ENCODE data around the gene EIF5. TPM values are rescaled to one million over a fixed set of nuclear protein-coding genes. Genes with fewer than 3 reads are reported as not detected.

EIF5 gene
- total RNA-seq, 2 donors from 2014 or later = 85.6 to 234 TPM

DNA sequence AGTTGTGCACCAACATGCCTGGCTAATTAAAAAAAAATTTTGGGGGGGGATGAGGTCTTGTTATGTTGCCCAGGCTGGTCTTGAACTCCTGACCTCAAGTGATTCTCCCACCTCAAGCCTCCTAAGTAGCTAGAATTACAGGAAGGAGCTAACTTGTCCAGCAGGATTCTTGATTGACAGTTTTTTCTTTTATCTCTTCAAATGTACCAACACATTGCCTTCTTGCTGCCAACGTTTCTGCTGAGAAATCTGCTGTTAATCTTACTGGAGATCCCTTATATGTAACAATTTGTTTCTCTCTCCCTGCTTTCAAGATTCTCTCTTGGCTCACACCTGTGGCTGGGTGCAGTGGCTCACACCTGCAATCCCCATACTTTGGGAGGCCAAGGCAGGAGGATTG is 28.7 kb downstream of the EIF5 start:
- no peaks in the 10 kb centered on the region for H3K4me1 ChIP-seq
- intact Hi-C loops (cut with DNase I) = no loop called here
- DNase-seq (no peak), ATAC-seq (no peak)
- H3K9me3 ChIP-seq = peaks cover 0 to 6% (median 0%) of the 10 kb centered on the region in 3 donors
- no peaks in the 10 kb centered on the region for H3K36me3 ChIP-seq (replicated peaks in 1 of 2; ENCODE audit: insufficient read depth in 1 of 2, low read depth in 2 of 2)
- H3K27ac ChIP-seq = no peak overlapping the region
- H3K27me3 ChIP-seq = no peaks in the 10 kb centered on the region
- 24 to 47% methylated on average over 1 of the region's 1 CpG for WGBS, 2 donors
- TF ChIP-seq, protein P1, sequence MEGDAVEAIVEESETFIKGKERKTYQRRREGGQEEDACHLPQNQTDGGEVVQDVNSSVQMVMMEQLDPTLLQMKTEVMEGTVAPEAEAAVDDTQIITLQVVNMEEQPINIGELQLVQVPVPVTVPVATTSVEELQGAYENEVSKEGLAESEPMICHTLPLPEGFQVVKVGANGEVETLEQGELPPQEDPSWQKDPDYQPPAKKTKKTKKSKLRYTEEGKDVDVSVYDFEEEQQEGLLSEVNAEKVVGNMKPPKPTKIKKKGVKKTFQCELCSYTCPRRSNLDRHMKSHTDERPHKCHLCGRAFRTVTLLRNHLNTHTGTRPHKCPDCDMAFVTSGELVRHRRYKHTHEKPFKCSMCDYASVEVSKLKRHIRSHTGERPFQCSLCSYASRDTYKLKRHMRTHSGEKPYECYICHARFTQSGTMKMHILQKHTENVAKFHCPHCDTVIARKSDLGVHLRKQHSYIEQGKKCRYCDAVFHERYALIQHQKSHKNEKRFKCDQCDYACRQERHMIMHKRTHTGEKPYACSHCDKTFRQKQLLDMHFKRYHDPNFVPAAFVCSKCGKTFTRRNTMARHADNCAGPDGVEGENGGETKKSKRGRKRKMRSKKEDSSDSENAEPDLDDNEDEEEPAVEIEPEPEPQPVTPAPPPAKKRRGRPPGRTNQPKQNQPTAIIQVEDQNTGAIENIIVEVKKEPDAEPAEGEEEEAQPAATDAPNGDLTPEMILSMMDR (IDR thresholded peaks at IDR 0.05) = no peak
- TF ChIP-seq POLR2A (IDR thresholded peaks at IDR 0.05) = no peak
- H3K4me3 ChIP-seq = no peak overlapping the region

DNA sequence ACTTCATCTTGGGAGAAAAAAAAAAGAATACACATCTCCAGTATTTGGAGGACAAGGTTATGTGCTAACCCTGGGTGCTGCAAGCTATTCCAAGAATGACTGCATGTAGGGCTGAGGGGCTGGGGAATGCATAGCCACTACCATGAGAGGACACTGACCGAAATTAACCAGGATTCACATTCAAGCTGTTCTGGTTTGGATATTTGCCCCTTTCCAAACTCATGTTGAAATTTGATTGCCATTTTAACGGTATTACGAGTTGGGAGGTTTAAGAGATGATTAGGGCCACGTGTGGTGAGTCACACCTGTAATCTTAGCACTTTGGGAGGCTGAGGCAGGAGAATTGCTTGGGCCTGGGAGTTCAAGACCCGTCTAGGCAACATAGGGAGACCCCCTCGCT is 32.7 kb downstream of the EIF5 start:
- Histone ChIP-seq H3K9me3 (peaks cover 0 to 6% (median 0%) of the 10 kb centered on the region in 3 donors), H3K4me1 (no peaks in the 10 kb centered on the region), H3K36me3 (replicated peaks in 1 of 2; ENCODE audit: insufficient read depth in 1 of 2, low read depth in 2 of 2) (no peaks in the 10 kb centered on the region), H3K4me3 (no peak overlapping the region), H3K27ac (no peak overlapping the region), H3K27me3 (no peaks in the 10 kb centered on the region)
- intact Hi-C loops (cut with DNase I) = no loop called here
- DNase-seq = no peak
- 74 to 80% methylated on average over 6 of the region's 6 CpGs for WGBS, 2 donors
- TF ChIP-seq, protein P1 (IDR thresholded peaks at IDR 0.05) = no peak
- no peak for TF ChIP-seq POLR2A (IDR thresholded peaks at IDR 0.05)
- no peak for ATAC-seq

DNA sequence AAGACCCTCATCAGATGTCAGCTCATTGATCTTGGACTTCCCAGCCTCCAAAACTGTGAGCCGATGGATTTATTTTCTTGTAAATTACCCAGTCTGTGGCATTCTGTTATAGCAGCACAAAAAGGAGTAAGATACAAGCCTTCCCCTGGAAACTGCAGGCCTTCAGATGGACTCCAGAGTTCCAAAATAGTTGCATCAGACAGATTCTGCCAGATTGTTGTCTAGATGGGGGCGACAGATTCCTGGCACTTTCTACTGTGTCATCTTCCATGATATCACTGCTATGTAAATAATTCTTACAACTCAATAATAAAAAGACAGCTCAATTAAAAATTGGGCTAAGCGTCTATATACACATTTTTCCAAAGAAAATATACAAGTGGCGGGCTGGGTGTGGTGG is 34.0 kb downstream of the EIF5 start:
- H3K4me1 ChIP-seq = no peaks in the 10 kb centered on the region
- DNase-seq = no peak
- 83 to 91% methylated on average over 4 of the region's 4 CpGs for WGBS, 2 donors
- H3K4me3 ChIP-seq = no peak overlapping the region
- H3K27me3 ChIP-seq = no peaks in the 10 kb centered on the region
- no peak overlapping the region for H3K27ac ChIP-seq
- intact Hi-C loops (cut with DNase I) = no loop called here
- no peaks in the 10 kb centered on the region for H3K36me3 ChIP-seq (replicated peaks in 1 of 2; ENCODE audit: insufficient read depth in 1 of 2, low read depth in 2 of 2)
- no peak for ATAC-seq
- H3K9me3 ChIP-seq = peaks cover 0 to under 1% (median 0%) of the 10 kb centered on the region in 3 donors
- TF ChIP-seq, protein P1 (IDR thresholded peaks at IDR 0.05) = no peak
- TF ChIP-seq POLR2A (IDR thresholded peaks at IDR 0.05) = no peak

DNA sequence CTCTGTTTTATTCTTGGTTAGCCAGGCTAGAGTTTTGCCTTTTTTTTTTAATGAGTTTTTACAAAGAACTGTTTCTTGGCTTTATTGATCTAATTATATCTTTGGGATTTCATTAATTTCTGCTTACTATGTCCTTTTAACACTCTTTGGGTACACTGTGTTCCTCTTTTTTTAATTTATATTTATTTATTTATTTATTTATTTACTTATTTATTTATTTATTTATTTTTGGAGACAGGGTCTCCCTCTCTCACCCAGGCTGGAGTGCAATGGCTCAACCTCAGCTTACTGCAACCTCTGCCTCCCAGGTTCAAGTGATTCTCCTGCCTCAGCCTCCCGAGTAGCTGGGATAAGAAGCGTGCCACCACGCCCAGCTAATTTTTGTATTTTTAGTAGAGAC is 36.0 kb downstream of the EIF5 start:
- WGBS, 2 donors = 88 to 91% methylated on average over 3 of the region's 3 CpGs
- H3K4me3 ChIP-seq = peak overlapping the region in 1 of 2 donors; percentile 1
- H3K9me3 ChIP-seq = no peaks in the 10 kb centered on the region
- H3K36me3 ChIP-seq (replicated peaks in 1 of 2; ENCODE audit: insufficient read depth in 1 of 2, low read depth in 2 of 2) = no peaks in the 10 kb centered on the region
- no peak for ATAC-seq
- no peak for DNase-seq
- H3K27ac ChIP-seq = no peak overlapping the region
- no peaks in the 10 kb centered on the region for H3K27me3 ChIP-seq
- intact Hi-C loops (cut with DNase I) = no loop called here
- no peaks in the 10 kb centered on the region for H3K4me1 ChIP-seq
- no peak for TF ChIP-seq POLR2A (IDR thresholded peaks at IDR 0.05)
- TF ChIP-seq, protein P1 (IDR thresholded peaks at IDR 0.05) = no peak

DNA sequence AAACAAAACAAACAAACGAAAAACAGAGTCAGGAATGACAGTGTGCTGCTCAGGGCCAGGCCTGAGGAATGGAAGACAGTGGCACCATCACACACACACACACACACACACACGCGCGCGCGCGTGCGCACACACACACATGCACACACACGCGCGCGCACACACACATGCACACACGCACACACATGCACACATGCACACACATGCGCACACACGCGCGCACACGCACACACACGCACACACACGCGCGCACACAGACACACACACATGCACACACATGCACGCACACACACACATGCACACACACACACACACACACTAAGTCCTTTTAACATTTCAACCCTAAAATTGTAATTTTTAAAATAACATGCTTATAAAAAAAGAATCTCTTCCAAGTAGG is 38.0 kb downstream of the EIF5 start:
- H3K9me3 ChIP-seq = no peaks in the 10 kb centered on the region
- no peaks in the 10 kb centered on the region for H3K4me1 ChIP-seq
- no peaks in the 10 kb centered on the region for H3K36me3 ChIP-seq (replicated peaks in 1 of 2; ENCODE audit: insufficient read depth in 1 of 2, low read depth in 2 of 2)
- intact Hi-C loops (cut with DNase I) = no loop called here
- WGBS, 2 donors = 55 to 58% methylated on average over 13 to 20 of the region's 23 CpGs
- no peaks in the 10 kb centered on the region for H3K27me3 ChIP-seq
- H3K4me3 ChIP-seq = no peak overlapping the region
- no peak for TF ChIP-seq POLR2A (IDR thresholded peaks at IDR 0.05)
- TF ChIP-seq, protein P1 (IDR thresholded peaks at IDR 0.05) = no peak
- ATAC-seq (no peak), DNase-seq (no peak)
- no peak overlapping the region for H3K27ac ChIP-seq

Measured in body of pancreas (tissue), 4 donors.